GM23338 (cell line): ENCODE data around the gene CYP2C18. TPM values are rescaled to one million over a fixed set of nuclear protein-coding genes. Genes with fewer than 3 reads are reported as not detected.
"Not testable (repeated sequence)": the region's sequence is repeated elsewhere in the genome, so short reads cannot be mapped to it uniquely, and the experiment has no call there.

Source experiments
- ATAC-seq: fragments of 200-7000 bp; cut with Tn5 transposase; 3 replicates; pipeline ENCODE4 v1.9.1; 2020
- DNase-seq: peaks from one replicate; pipeline ENCODE4 v3.0.0-alpha.2; 2015; ENCODE audit warnings: low spot score
- H2AFZ ChIP-seq: fragments of 200-600 bp; sonication (generic); 2 replicates; pipeline ENCODE4 v1.8.0; 2016; ENCODE audit warnings: antibody characterized with exemption, mild to moderate bottlenecking, moderate library complexity
- H3F3A ChIP-seq: fragments of 200-600 bp; sonication (generic); replicated peaks from 2 replicates; pipeline ENCODE4 v1.8.0; 2017; ENCODE audit warnings: antibody characterized with exemption, mixed run types, low read depth
- H3K27ac ChIP-seq: fragments of 200-600 bp; sonication (generic); 2 replicates; pipeline ENCODE4 v1.6.1; 2016; ENCODE audit warnings: low read depth
- H3K27me3 ChIP-seq: fragments of 200-600 bp; sonication (generic); 2 replicates; pipeline ENCODE4 v1.8.0; 2016; ENCODE audit warnings: mild to moderate bottlenecking, mixed run types, moderate library complexity; ENCODE audit not compliant: insufficient read depth
- H3K36me3 ChIP-seq: fragments of 200-600 bp; sonication (generic); 2 replicates; pipeline ENCODE4 v1.8.0; 2016; ENCODE audit warnings: mild to moderate bottlenecking; ENCODE audit not compliant: insufficient read depth
- H3K4me1 ChIP-seq: fragments of 200-600 bp; sonication (generic); 2 replicates; pipeline ENCODE4 v1.8.0; 2016; ENCODE audit warnings: mild to moderate bottlenecking, moderate library complexity; ENCODE audit not compliant: insufficient read depth
- H3K4me2 ChIP-seq: fragments of 200-600 bp; sonication (generic); 2 replicates; pipeline ENCODE4 v1.7.1; 2017; ENCODE audit warnings: mixed run types
- H3K4me3 ChIP-seq: fragments of 200-600 bp; sonication (generic); 2 replicates; pipeline ENCODE4 v1.6.1; 2016; ENCODE audit warnings: mixed run types
- H3K79me2 ChIP-seq: fragments of 200-600 bp; sonication (generic); replicated peaks from 2 replicates; pipeline ENCODE4 v1.8.0; 2017; ENCODE audit warnings: mild to moderate bottlenecking; ENCODE audit not compliant: insufficient read depth
- H3K9me2 ChIP-seq: fragments of 200-600 bp; sonication (generic); 2 replicates; pipeline ENCODE4 v1.8.0; 2017; ENCODE audit not compliant: insufficient read depth
- H4K20me1 ChIP-seq: fragments of 200-600 bp; sonication (generic); replicated peaks from 2 replicates; pipeline ENCODE4 v1.8.0; 2017; ENCODE audit warnings: mild to moderate bottlenecking; ENCODE audit not compliant: insufficient read depth
- H3K27ac Mint-ChIP-seq: 2 replicates; pipeline ENCODE4 v1.8.0; 2020; ENCODE audit warnings: inconsistent platforms, mild to moderate bottlenecking, moderate library complexity, mixed read lengths
- H3K27me3 Mint-ChIP-seq: 3 replicates; pipeline ENCODE4 v1.8.0; 2022; ENCODE audit warnings: low read depth, mild to moderate bottlenecking, moderate library complexity, mixed read lengths, inconsistent platforms; ENCODE audit not compliant: insufficient read depth, poor library complexity
- H3K36me3 Mint-ChIP-seq: 3 replicates; pipeline ENCODE4 v1.8.0; 2021; ENCODE audit warnings: low read depth, mild to moderate bottlenecking, inconsistent platforms, moderate library complexity, mixed read lengths
- H3K4me1 Mint-ChIP-seq: 3 replicates; pipeline ENCODE4 v1.8.0; 2020; ENCODE audit warnings: mild to moderate bottlenecking, inconsistent platforms, mixed read lengths
- H3K4me3 Mint-ChIP-seq: 3 replicates; pipeline ENCODE4 v1.8.0; 2021; ENCODE audit warnings: moderate library complexity, mild to moderate bottlenecking, inconsistent platforms, mixed read lengths
- H3K9me3 Mint-ChIP-seq: 3 replicates; pipeline ENCODE4 v1.8.0; 2020; ENCODE audit warnings: moderate library complexity, mild to moderate bottlenecking, inconsistent platforms, mixed read lengths
- CREB1 ChIP-seq: fragments of 250-450 bp; sonication (Bioruptor Pico); IDR thresholded peaks from 2 replicates; pipeline ENCODE4 v1.5.0; 2020; ENCODE audit warnings: low read depth, mild to moderate bottlenecking, moderate library complexity
- CTCF ChIP-seq, 2 experiments: fragments of 200-600 bp in 1 of 2; sonication (generic) in 1 of 2; conservative IDR thresholded peaks; 2 replicates each; pipeline versions ENCODE4 v1.5.1 to v1.6.1; 2016 to 2017; ENCODE audit warnings: antibody characterized with exemption in 2 of 2, low read depth in 2 of 2, mild to moderate bottlenecking in 2 of 2, moderate library complexity in 1 of 2
- EZH2 ChIP-seq: fragments of 200-600 bp; sonication (generic); IDR thresholded peaks from one replicate; pipeline ENCODE4 v1.8.0; 2017; ENCODE audit warnings: antibody characterized with exemption, mild to moderate bottlenecking, low read depth; ENCODE audit not compliant: unreplicated experiment
- EZH2phosphoT487 ChIP-seq: fragments of 200-600 bp; sonication (generic); IDR thresholded peaks from one replicate; pipeline ENCODE4 v1.8.1; 2018; ENCODE audit warnings: antibody characterized with exemption; ENCODE audit not compliant: unreplicated experiment
- JUNB ChIP-seq: IDR thresholded peaks from one replicate; pipeline ENCODE4 v1.6.1; 2016; ENCODE audit warnings: antibody characterized with exemption; ENCODE audit not compliant: unreplicated experiment
- NANOG ChIP-seq: IDR thresholded peaks from 2 replicates; pipeline ENCODE4 v1.6.1; 2016; ENCODE audit warnings: antibody characterized with exemption, borderline replicate concordance
- STAT1 ChIP-seq: IDR thresholded peaks from one replicate; pipeline ENCODE4 v1.6.1; 2016; ENCODE audit warnings: antibody characterized with exemption; ENCODE audit not compliant: unreplicated experiment
- ZNF331 ChIP-seq: fragments of 250-450 bp; sonication (Bioruptor Pico); IDR thresholded peaks from 2 replicates; pipeline ENCODE4 v1.5.0; 2020; ENCODE audit warnings: low read depth, mild to moderate bottlenecking, moderate library complexity
- ZNF462 ChIP-seq: fragments of 250-450 bp; sonication (Bioruptor Pico); IDR thresholded peaks from 2 replicates; pipeline ENCODE4 v1.5.0; 2020; ENCODE audit warnings: mild to moderate bottlenecking, moderate library complexity
- polyA plus RNA-seq: library from polyadenylated mRNA; unstranded; fragments of >200 nt; fragmentation: Nextera tagmentation; extraction: Ambion mirVana; gene quantifications from 2 replicates; pipeline ENCODE4 v1.2.1, GENCODE V29; 2016
- total RNA-seq: library from RNA; depleted of rRNA; stranded (reverse); fragments of >200 nt; shearing (Covaris generic); gene quantifications from 2 replicates; pipeline ENCODE4 v1.2.3, GENCODE V29; 2014
- TF ChIP-seq, protein P1 (sequence below): IDR thresholded peaks from one replicate; pipeline ENCODE4 v1.6.1; 2018; ENCODE audit warnings: antibody characterized with exemption; ENCODE audit not compliant: unreplicated experiment

The CYP2C18 gene
- total and polyA plus RNA-seq, 2 experiments from 2014 or later, result 0.08 to 0.63 TPM

DNA sequence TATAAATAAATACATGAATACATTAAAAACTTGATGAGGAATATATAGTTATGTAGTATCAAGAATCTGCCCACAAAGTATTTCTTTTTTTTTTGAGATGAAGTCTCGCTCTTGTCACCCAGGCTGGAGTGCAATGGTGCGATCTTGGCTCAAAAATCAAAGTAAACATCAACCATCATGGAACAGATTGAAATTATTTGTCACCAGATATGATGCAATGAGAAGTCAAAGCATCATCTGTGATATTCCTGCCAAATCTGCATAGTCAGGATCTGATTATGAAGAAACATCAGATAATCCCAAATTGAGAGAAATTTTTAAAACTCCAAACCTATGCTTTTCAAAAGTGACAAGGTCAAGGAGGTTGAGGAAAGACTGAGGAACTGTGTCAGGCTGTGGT, 5.1 kb upstream of the CYP2C18 start (continued):
- TF ChIP-seq CREB1 (CRISPR knock-in tag), result no peak
- no peak for TF ChIP-seq JUNB
- no peak for TF ChIP-seq CTCF (conservative IDR thresholded peaks at IDR 0.05; ENCODE audit: low read depth in 2 of 2)
- no peak for TF ChIP-seq NANOG
- TF ChIP-seq STAT1, result no peak

DNA sequence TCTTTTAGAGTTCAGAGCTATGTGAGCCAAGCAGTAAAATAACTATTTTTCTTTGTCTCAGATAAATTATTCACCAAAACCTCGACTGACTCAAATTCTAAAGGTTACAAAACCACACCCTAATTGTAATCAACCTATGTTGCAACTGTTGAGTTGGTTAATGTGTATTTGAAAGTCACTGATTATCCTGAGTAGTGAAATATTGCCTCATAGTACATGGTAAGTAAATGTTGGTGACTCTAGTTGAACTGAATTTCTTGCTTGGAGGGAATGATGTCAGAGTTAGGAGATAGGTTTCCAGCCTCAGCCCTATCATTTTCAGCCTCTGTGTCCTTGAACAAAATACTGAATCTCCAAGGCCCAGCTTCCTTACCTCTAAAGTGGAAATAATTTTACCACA, 3.0 kb upstream of the CYP2C18 start:
- Mint-ChIP-seq H3K4me1 (peaks cover 6% of the 10 kb centered on the region), H3K27me3 (peaks cover 2% of the 10 kb centered on the region), H3K36me3 (no peaks in the 10 kb centered on the region), H3K4me3 (no peak overlapping the region), H3K27ac (no peak overlapping the region), H3K9me3 (no peaks in the 10 kb centered on the region)
- DNase-seq (no peak), ATAC-seq (no peak)
- H3K36me3 ChIP-seq, result no peaks in the 10 kb centered on the region
- TF ChIP-seq ZNF331 (CRISPR knock-in tag), result no peak
- no peak for TF ChIP-seq EZH2
- TF ChIP-seq JUNB, result no peak
- no peak for TF ChIP-seq EZH2phosphoT487
- TF ChIP-seq, protein P1, sequence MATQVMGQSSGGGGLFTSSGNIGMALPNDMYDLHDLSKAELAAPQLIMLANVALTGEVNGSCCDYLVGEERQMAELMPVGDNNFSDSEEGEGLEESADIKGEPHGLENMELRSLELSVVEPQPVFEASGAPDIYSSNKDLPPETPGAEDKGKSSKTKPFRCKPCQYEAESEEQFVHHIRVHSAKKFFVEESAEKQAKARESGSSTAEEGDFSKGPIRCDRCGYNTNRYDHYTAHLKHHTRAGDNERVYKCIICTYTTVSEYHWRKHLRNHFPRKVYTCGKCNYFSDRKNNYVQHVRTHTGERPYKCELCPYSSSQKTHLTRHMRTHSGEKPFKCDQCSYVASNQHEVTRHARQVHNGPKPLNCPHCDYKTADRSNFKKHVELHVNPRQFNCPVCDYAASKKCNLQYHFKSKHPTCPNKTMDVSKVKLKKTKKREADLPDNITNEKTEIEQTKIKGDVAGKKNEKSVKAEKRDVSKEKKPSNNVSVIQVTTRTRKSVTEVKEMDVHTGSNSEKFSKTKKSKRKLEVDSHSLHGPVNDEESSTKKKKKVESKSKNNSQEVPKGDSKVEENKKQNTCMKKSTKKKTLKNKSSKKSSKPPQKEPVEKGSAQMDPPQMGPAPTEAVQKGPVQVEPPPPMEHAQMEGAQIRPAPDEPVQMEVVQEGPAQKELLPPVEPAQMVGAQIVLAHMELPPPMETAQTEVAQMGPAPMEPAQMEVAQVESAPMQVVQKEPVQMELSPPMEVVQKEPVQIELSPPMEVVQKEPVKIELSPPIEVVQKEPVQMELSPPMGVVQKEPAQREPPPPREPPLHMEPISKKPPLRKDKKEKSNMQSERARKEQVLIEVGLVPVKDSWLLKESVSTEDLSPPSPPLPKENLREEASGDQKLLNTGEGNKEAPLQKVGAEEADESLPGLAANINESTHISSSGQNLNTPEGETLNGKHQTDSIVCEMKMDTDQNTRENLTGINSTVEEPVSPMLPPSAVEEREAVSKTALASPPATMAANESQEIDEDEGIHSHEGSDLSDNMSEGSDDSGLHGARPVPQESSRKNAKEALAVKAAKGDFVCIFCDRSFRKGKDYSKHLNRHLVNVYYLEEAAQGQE, result no peak
- TF ChIP-seq ZNF462 (CRISPR knock-in tag), result no peak
- no peak for TF ChIP-seq CREB1 (CRISPR knock-in tag)
- H3K79me2 ChIP-seq, result no peaks in the 10 kb centered on the region
- no peaks in the 10 kb centered on the region for H4K20me1 ChIP-seq
- no peak overlapping the region for H3K4me2 ChIP-seq
- no peaks in the 10 kb centered on the region for H3K27me3 ChIP-seq
- H3K27ac ChIP-seq, result no peak overlapping the region
- H3K4me1 ChIP-seq, result peaks cover 8% of the 10 kb centered on the region; the same call in 1 of the 2 replicates
- no peak overlapping the region for H2AFZ ChIP-seq
- H3K9me2 ChIP-seq, result no peaks in the 10 kb centered on the region
- H3F3A ChIP-seq, result no peaks in the 10 kb centered on the region
- H3K4me3 ChIP-seq, result no peak overlapping the region

DNA sequence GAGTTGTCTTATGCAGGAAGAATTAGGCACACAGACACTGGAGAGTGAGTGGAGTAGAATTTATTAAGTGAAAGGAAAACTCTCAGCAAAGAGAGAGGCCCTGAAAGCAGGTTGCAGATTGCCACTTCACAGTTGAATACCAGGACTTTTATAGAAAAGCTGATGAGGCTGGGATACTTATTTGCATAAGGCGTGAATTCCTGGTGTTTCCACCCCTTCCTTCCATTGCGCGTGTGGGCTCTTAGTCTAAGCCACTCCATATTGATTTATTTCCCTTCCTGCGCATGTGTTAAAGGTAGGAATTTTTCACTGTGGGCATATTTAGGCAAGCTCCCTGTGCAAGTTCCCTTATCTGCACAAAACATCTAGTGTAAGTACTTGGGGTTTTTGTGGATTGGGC, 893 bp upstream of the CYP2C18 start:
- H3K4me2 ChIP-seq, H3K27ac ChIP-seq, H3K27ac Mint-ChIP-seq, H3K9me3 Mint-ChIP-seq, H2AFZ ChIP-seq, H3F3A ChIP-seq, H3K4me1 Mint-ChIP-seq, H3K4me3 Mint-ChIP-seq, H3K27me3 ChIP-seq, H3K9me2 ChIP-seq, H4K20me1 ChIP-seq, H3K36me3 Mint-ChIP-seq, H3K27me3 Mint-ChIP-seq, H3K36me3 ChIP-seq, H3K79me2 ChIP-seq, H3K4me1 ChIP-seq, H3K4me3 ChIP-seq: not testable (repeated sequence)
- peak; percentile 17 for DNase-seq
- peak; percentile 33 for ATAC-seq
